Right lobe of liver (tissue), 6 donors: ENCODE measurements around the gene TDRD10. TPM values are rescaled to one million over a fixed set of nuclear protein-coding genes. Genes with fewer than 3 reads are reported as not detected.
"Not testable (repeated sequence)": the region's sequence is repeated elsewhere in the genome, so short reads cannot be mapped to it uniquely, and the experiment has no call there.

ENCODE experiments used
- ATAC-seq, 4 donors: fragments of 200-7000 bp; cut with Tn5 transposase; one replicate each; pipeline ENCODE4 v1.9.1; 2020; ENCODE audit warnings: mild to moderate bottlenecking in 4 of 4, moderate library complexity in 4 of 4
- DNase-seq, 3 donors: peaks; one replicate each; pipeline ENCODE4 v3.0.0-alpha.2; 2020
- H3K27ac ChIP-seq, 3 donors: fragments of 200-600 bp; one replicate each; pipeline ENCODE4 v1.8.0; 2022
- H3K27me3 ChIP-seq, 2 donors: fragments of 200-600 bp; one replicate each; pipeline ENCODE4 v1.8.0; 2022
- H3K36me3 ChIP-seq, 4 donors: fragments of 200-600 bp; sonication (generic) in 1 of 4; one replicate each; pipeline versions ENCODE4 v1.5.1 to v1.8.0; 2017 to 2022; ENCODE audit warnings: control low read depth in 1 of 4
- H3K4me1 ChIP-seq, 4 donors: fragments of 200-600 bp; sonication (generic) in 1 of 4; one replicate each; pipeline versions ENCODE4 v1.5.1 to v1.8.0; 2017 to 2022; ENCODE audit warnings: control low read depth in 1 of 4
- H3K4me3 ChIP-seq, 3 donors: fragments of 200-600 bp; one replicate each; pipeline ENCODE4 v1.8.0; 2022
- H3K9me3 ChIP-seq, 4 donors: fragments of 200-600 bp; sonication (generic) in 1 of 4; one replicate each; pipeline versions ENCODE4 v1.5.1 to v1.8.0; 2017 to 2022; ENCODE audit warnings: control low read depth in 1 of 4
- POLR2A ChIP-seq: fragments of 450-650 bp; IDR thresholded peaks from one replicate; pipeline ENCODE4 v1.6.1; 2017; ENCODE audit warnings: antibody characterized with exemption, mild to moderate bottlenecking
- WGBS: methylation state at CpG from one replicate; pipeline ENCODE4 v1.1.6; 2018; ENCODE audit warnings: low coverage, low lambda C conversion rate; ENCODE audit not compliant: insufficient coverage; ENCODE audit errors: missing lambda C conversion rate; 5-methylcytosine and 5-hydroxymethylcytosine counted together
- intact Hi-C, 2 donors: fragments of 100-400 bp; cut with DNase I; formaldehyde crosslinking; loops; one replicate each; pipeline versions ENCODE4 v1.11.2 to v1.14.1; 2022
- total RNA-seq, 6 experiments: library from RNA; depleted of rRNA in 2 of 6; stranded (reverse); fragments of >200 nt in 2 of 6; fragmentation: NEBNext Ultra II Directional in 3 of 6; extraction: Animal tissue kit (Norgen Biotek cat#: 25700) in 3 of 6; gene quantifications; one replicate each; pipeline versions ENCODE4 v1.1.0 to v1.2.4, GENCODE V29; 2016 to 2023
- TF ChIP-seq, protein P1 (sequence below), 4 donors: fragments of 200-600 bp in 3 of 4; fragments of 450-650 bp in 1 of 4; IDR thresholded peaks; one replicate each; pipeline versions ENCODE4 v1.5.1 to v1.8.0; 2016 to 2022; ENCODE audit warnings: antibody characterized with exemption in 4 of 4, mild to moderate bottlenecking in 2 of 4
- donor health status: DM: no; HTN: yes; CAD: no.
- donor health status: DM: no; HTN: no; CAD: no.
- donor health status: DM: no; HTN: no; CAD: no.
- donor health status: DM: no; HTN: yes; CAD: no.
- donor health status: DM: no; HTN: yes; CAD: no.

The TDRD10 gene
- total RNA-seq, 6 experiments from 2014 or later: 0.92 to 2.2 (median 1.4) TPM

DNA sequence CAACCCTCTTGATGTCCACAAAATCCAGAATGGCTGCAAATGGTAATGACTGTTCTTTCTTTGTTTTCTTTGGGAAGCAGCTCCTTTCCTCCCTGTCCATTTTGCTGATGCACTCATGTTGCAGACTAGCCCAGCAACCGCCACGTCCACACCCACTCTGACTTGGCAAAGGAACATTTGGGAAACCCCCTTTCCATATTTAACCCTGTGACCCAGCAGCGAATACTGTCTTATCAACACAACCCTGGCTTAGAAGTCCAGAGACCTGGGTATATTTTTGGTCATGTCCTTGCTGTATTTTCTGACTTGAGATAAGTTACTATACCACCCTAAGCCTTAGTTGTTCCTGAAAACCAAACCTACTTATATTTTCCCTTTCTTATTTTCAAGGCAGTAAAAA lies 18.3 kb downstream of the TDRD10 start:
- TF ChIP-seq, protein P1, sequence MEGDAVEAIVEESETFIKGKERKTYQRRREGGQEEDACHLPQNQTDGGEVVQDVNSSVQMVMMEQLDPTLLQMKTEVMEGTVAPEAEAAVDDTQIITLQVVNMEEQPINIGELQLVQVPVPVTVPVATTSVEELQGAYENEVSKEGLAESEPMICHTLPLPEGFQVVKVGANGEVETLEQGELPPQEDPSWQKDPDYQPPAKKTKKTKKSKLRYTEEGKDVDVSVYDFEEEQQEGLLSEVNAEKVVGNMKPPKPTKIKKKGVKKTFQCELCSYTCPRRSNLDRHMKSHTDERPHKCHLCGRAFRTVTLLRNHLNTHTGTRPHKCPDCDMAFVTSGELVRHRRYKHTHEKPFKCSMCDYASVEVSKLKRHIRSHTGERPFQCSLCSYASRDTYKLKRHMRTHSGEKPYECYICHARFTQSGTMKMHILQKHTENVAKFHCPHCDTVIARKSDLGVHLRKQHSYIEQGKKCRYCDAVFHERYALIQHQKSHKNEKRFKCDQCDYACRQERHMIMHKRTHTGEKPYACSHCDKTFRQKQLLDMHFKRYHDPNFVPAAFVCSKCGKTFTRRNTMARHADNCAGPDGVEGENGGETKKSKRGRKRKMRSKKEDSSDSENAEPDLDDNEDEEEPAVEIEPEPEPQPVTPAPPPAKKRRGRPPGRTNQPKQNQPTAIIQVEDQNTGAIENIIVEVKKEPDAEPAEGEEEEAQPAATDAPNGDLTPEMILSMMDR (IDR thresholded peaks at IDR 0.05): no peak
- no peak for TF ChIP-seq POLR2A
- WGBS: 14% methylated on average over 3 of the region's 3 CpGs
- Histone ChIP-seq H3K27ac (no peak overlapping the region), H3K27me3 (no peaks in the 10 kb centered on the region), H3K9me3 (no peaks in the 10 kb centered on the region), H3K4me1 (peaks cover 0 to 15% (median 4%) of the 10 kb centered on the region in 4 donors), H3K4me3 (no peak overlapping the region), H3K36me3 (no peaks in the 10 kb centered on the region)
- peak in 3 of 4 donors; percentile 52 to 72 (median 64) for ATAC-seq
- intact Hi-C loops: no loop called here
- no peak for DNase-seq

DNA sequence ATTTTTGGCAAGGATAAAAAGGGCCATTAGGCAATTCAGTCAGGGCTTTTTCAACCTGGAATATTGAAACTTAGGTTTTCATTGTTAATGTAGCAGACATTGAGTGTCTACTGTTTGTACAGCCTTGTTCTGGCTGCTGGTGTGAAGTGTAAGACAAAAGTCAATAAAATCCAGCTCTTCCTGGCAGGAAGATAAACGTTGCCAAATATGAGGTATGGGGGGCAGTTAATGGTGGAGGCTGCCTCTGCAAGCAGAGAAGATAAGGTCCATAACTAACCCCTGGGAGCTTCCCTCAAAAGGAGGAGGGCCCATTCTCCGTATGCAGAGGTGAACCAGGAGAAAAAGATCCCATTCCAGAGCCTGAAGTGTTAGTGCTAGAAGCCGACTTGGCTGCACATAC lies 19.7 kb downstream of the TDRD10 start:
- 46% methylated on average over 3 of the region's 3 CpGs for WGBS
- intact Hi-C loops: no loop called here
- Histone ChIP-seq H3K4me1 (peaks cover 0 to 15% (median 4%) of the 10 kb centered on the region in 4 donors), H3K27ac (no peak overlapping the region), H3K36me3 (no peaks in the 10 kb centered on the region), H3K4me3 (no peak overlapping the region), H3K27me3 (no peaks in the 10 kb centered on the region), H3K9me3 (no peaks in the 10 kb centered on the region)
- TF ChIP-seq, protein P1 (IDR thresholded peaks at IDR 0.05): no peak
- no peak for TF ChIP-seq POLR2A
- DNase-seq (no peak), ATAC-seq (peak; percentile 34 to 72 (median 52))

DNA sequence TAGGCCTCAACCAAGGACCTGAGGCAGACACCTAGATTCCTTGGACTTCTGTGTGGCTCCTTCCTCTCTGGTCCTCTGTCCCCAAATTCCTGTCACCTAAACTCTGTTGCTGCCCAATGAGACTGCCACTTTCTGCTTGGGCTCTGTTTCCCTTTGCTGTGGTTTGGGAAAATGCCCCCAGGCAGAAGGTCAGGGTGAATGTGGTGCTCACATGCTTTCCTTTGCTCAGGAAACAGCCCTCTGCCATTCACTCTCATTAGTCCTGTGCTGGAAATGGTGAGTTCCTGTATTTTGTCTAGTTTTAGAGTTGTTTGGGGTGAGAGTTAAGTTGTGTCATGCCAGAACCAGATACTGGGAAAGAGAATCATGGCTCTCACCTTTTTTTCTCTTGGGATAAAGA lies 22.9 kb downstream of the TDRD10 start:
- Histone ChIP-seq H3K27me3 (no peaks in the 10 kb centered on the region), H3K4me1 (peaks cover 0 to 15% (median 4%) of the 10 kb centered on the region in 4 donors), H3K36me3 (no peaks in the 10 kb centered on the region), H3K4me3 (no peak overlapping the region), H3K27ac (no peak overlapping the region), H3K9me3 (no peaks in the 10 kb centered on the region)
- DNase-seq: no peak
- intact Hi-C loops: no loop called here
- TF ChIP-seq, protein P1 (IDR thresholded peaks at IDR 0.05): no peak
- TF ChIP-seq POLR2A: no peak
- no peak for ATAC-seq

- TF ChIP-seq, protein P1 (IDR thresholded peaks at IDR 0.05): no peak
- TF ChIP-seq POLR2A: no peak
- no peak for ATAC-seq
- 67% methylated on average over 6 of the region's 6 CpGs for WGBS
- H3K36me3 ChIP-seq: no peaks in the 10 kb centered on the region
- no peaks in the 10 kb centered on the region for H3K27me3 ChIP-seq
- DNase-seq: no peak
- intact Hi-C loops: no loop called here
- no peak overlapping the region for H3K4me3 ChIP-seq
- no peak overlapping the region for H3K27ac ChIP-seq
- H3K9me3 ChIP-seq: no peaks in the 10 kb centered on the region
- H3K4me1 ChIP-seq: no peaks in the 10 kb centered on the region
Observed at GRCh38 chr1:154527192-154527591, 25.2 kb downstream of the TDRD10 start.

DNA sequence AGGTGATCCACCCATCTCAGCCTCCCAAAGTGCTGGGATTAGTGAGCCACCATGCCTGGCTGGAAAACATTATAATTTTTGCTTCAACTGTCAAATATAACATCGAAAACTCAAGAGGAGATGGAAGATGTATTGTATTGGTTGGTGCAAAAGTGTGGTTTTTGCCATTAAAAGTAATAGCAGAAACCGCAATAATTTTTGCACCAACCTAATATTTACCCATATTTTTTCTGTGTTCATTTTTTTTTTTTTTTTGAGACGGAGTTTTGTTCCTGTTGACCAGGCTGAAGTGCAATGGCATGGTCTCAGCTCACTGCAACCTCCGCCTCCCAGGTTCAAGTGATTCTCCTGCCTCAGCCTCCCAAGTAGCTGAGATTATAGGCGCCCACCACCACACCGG lies 27.3 kb downstream of the TDRD10 start:
- intact Hi-C loops: no loop called here
- H3K27ac ChIP-seq: no peak overlapping the region
- H3K4me3 ChIP-seq: no peak overlapping the region
- 91% methylated on average over 6 of the region's 6 CpGs for WGBS
- no peaks in the 10 kb centered on the region for H3K9me3 ChIP-seq
- DNase-seq (no peak), ATAC-seq (no peak)
- no peaks in the 10 kb centered on the region for H3K27me3 ChIP-seq
- no peaks in the 10 kb centered on the region for H3K4me1 ChIP-seq
- H3K36me3 ChIP-seq: no peaks in the 10 kb centered on the region
- no peak for TF ChIP-seq POLR2A
- TF ChIP-seq, protein P1 (IDR thresholded peaks at IDR 0.05): no peak

GRCh38 chr1:154531950-154532349 lies 29.9 kb downstream of the TDRD10 start:
- intact Hi-C loops, H3K27me3 ChIP-seq, H3K36me3 ChIP-seq, H3K9me3 ChIP-seq, H3K27ac ChIP-seq, H3K4me1 ChIP-seq, ATAC-seq, DNase-seq, H3K4me3 ChIP-seq: not testable (repeated sequence)
- WGBS: no CpG with 5 or more reads among the region's 13 CpGs
